Gastrocnemius medialis (tissue), 4 donors: ENCODE data around the gene FAM227A. TPM values are rescaled to one million over a fixed set of nuclear protein-coding genes. Genes with fewer than 3 reads are reported as not detected.
A peak's percentile ranks its signal among the peaks of the same experiment; 100 is the strongest.

Experiments used
- ATAC-seq, 2 donors: fragments of 150-250 bp; one replicate each; pipeline ENCODE4 v1.9.1; 2016
- DNase-seq, 2 donors: peaks; one replicate each; pipeline ENCODE4 v3.0.0-alpha.2; 2019
- H3K27ac ChIP-seq, 4 donors: fragments of 200-600 bp; sonication (generic); 1 replicate in 1 of 4; 2 replicates in 3 of 4; pipeline ENCODE4 v1.5.1; 2016 to 2018; ENCODE audit warnings: mild to moderate bottlenecking in 2 of 4, moderate library complexity in 1 of 4
- H3K27me3 ChIP-seq, 3 donors: fragments of 200-600 bp; sonication (generic) in 2 of 3; 1 replicate in 1 of 3; 2 replicates in 2 of 3; pipeline versions ENCODE4 v1.5.1 to v1.6.0; 2016 to 2019; ENCODE audit warnings: mild to moderate bottlenecking in 1 of 3, moderate library complexity in 1 of 3
- H3K36me3 ChIP-seq, 2 donors: fragments of 200-600 bp; sonication (generic) in 1 of 2; one replicate each; pipeline ENCODE4 v1.5.1; 2017 to 2018
- H3K4me1 ChIP-seq, 2 donors: fragments of 200-600 bp; sonication (generic) in 1 of 2; one replicate each; pipeline ENCODE4 v1.5.1; 2016 to 2017; ENCODE audit warnings: mild to moderate bottlenecking in 2 of 2
- H3K4me3 ChIP-seq, 4 donors: fragments of 200-600 bp; sonication (generic) in 3 of 4; 1 replicate in 1 of 4; 2 replicates in 3 of 4; pipeline ENCODE4 v1.5.1; 2016 to 2019; ENCODE audit warnings: mild to moderate bottlenecking in 2 of 4
- H3K9me3 ChIP-seq, 3 donors: fragments of 200-600 bp; sonication (generic) in 2 of 3; 1 replicate in 1 of 3; 2 replicates in 2 of 3; pipeline ENCODE4 v1.5.1; 2016 to 2019
- POLR2A ChIP-seq, 2 donors: fragments of 450-650 bp; IDR thresholded peaks; one replicate each; pipeline ENCODE4 v1.6.1; 2017; ENCODE audit warnings: antibody characterized with exemption in 2 of 2, mild to moderate bottlenecking in 2 of 2, moderate library complexity in 2 of 2
- in situ Hi-C, 4 donors: fragments of 200-750 bp; cut with MboI; loops; one replicate each; pipeline versions ENCODE4 v1.15.0 to v1.8.0; 2017; ENCODE audit warnings: low sequenced_read_pairs in 4 of 4
- intact Hi-C: fragments of 100-400 bp; cut with DNase I; formaldehyde crosslinking; loops from one replicate; pipeline ENCODE4 v1.15.1; 2023; ENCODE audit warnings: low total_unique reads
- total RNA-seq, 4 donors: library from RNA; depleted of rRNA; stranded (reverse); fragments of >200 nt; gene quantifications; one replicate each; pipeline versions ENCODE4 v1.1.0 to v1.2.3, GENCODE V29; 2016
- TF ChIP-seq, protein P1 (sequence below), 5 experiments: fragments of 450-650 bp in 3 of 5; fragments of 200-600 bp in 2 of 5; sonication (generic) in 2 of 5; IDR thresholded peaks in 4 of 5; conservative IDR thresholded peaks in 1 of 5; 1 replicate in 4 of 5; 2 replicates in 1 of 5; pipeline ENCODE4 v1.5.1; 2016 to 2019; ENCODE audit warnings: antibody characterized with exemption in 5 of 5, mild to moderate bottlenecking in 3 of 5, moderate library complexity in 3 of 5

FAM227A gene
- total RNA-seq, 4 donors from 2014 or later = 0.02 TPM; not detected in 3

DNA sequence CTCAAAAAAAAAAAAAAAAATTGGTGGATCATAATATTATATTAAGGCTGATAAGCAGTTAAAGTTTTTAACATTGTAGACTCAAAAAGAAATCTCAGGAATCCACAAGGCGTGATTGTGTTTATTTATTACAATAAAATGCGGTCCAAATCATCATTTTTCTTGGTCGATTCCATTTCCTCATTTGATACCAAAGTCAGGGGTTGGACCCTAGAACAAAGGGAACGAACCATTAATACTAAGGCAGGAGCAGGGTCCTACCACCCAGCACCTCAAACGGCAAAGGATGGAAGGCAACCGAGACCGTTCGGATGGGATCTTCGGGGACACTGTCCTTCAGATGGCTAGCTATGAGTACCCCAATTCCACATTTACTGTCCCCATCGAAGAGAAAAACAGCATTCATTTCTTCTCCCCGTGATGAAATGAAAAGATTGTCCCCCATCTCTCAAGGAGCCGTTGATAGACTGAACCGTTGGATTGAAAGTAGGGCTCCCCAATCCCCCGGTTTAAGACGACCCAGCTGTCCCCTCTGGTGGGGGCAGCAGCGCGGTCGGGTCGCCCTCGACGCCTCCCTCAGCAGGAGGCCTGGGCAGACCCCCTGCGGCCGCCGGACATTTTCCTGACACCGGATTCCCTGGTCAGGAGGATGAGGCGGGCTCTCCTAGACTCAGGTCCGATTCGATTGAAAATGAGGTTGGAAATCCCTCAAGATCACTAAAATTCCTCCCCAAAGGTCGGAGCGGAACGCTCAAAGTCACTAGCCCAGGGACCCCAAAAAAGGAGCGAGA is 86.8 kb downstream of the FAM227A start:
- in situ Hi-C loops (loop anchor here in 1 of 4 donors (25.0 kb wide), 1 partner anchor 507 kb away; the partner anchor contains the start of gene PICK1), intact Hi-C loops (no loop called here)
- Histone ChIP-seq H3K36me3 (no peaks in the 10 kb centered on the region), H3K9me3 (no peaks in the 10 kb centered on the region), H3K27me3 (no peaks in the 10 kb centered on the region), H3K4me1 (peaks cover 10 to 15% of the 10 kb centered on the region in 2 donors), H3K27ac (peak overlapping the region; percentile 79 to 81 (median 80)), H3K4me3 (peak overlapping the region; percentile 68 to 79 (median 69))
- DNase-seq (no peak), ATAC-seq (peak in 1 of 2 donors; percentile 3)
- TF ChIP-seq, protein P1, sequence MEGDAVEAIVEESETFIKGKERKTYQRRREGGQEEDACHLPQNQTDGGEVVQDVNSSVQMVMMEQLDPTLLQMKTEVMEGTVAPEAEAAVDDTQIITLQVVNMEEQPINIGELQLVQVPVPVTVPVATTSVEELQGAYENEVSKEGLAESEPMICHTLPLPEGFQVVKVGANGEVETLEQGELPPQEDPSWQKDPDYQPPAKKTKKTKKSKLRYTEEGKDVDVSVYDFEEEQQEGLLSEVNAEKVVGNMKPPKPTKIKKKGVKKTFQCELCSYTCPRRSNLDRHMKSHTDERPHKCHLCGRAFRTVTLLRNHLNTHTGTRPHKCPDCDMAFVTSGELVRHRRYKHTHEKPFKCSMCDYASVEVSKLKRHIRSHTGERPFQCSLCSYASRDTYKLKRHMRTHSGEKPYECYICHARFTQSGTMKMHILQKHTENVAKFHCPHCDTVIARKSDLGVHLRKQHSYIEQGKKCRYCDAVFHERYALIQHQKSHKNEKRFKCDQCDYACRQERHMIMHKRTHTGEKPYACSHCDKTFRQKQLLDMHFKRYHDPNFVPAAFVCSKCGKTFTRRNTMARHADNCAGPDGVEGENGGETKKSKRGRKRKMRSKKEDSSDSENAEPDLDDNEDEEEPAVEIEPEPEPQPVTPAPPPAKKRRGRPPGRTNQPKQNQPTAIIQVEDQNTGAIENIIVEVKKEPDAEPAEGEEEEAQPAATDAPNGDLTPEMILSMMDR (IDR thresholded peaks at IDR 0.05 in 4 of 5, conservative IDR thresholded peaks at IDR 0.05 in 1 of 5) = no peak
- no peak for TF ChIP-seq POLR2A (IDR thresholded peaks at IDR 0.05)

DNA sequence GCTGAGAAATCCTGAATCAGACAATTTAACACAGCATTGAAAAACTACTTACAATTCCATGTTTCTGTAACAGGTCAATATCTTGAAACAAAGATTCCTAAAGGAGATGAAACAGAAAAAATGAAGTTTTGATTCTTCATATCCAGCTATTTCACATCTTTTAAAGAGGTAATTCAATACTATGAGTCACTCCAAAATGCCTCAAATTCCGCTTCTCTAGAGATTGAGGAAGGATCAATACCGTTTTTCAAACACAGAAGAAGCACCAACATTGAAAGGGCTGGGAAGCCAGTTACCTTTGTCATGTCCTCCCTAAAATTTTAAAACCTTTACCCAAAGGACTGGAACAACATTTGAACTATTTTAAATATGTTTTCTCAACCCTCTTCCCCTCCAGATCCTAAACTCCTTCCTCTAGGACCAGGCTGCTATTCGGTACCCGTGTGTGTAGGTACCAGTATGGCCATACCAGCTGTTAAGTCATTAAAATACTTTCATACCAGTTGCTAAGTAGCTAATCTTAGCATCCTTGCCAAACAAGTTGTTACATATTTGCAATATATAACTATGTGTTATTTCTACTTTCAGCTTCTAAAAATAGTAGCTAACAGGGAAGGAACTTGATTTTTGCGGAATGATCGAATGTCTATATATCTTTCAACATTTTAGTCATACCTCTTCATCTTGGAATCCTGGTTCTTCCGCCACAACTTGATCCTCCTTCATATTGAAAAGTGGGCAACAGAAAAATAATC is 88.5 kb downstream of the FAM227A start:
- DNase-seq (no peak), ATAC-seq (no peak)
- no peaks in the 10 kb centered on the region for H3K9me3 ChIP-seq
- peak overlapping the region in 1 of 4 donors; percentile 33 for H3K27ac ChIP-seq
- in situ Hi-C loops (loop anchor here in 1 of 4 donors (25.0 kb wide), 1 partner anchor 505 kb away; the partner anchor contains the start of gene PICK1), intact Hi-C loops (no loop called here)
- H3K36me3 ChIP-seq = no peaks in the 10 kb centered on the region
- H3K4me3 ChIP-seq = no peak overlapping the region
- H3K4me1 ChIP-seq = peaks cover 10 to 15% of the 10 kb centered on the region in 2 donors
- no peaks in the 10 kb centered on the region for H3K27me3 ChIP-seq
- TF ChIP-seq, protein P1 (IDR thresholded peaks at IDR 0.05 in 4 of 5, conservative IDR thresholded peaks at IDR 0.05 in 1 of 5) = no peak
- TF ChIP-seq POLR2A (IDR thresholded peaks at IDR 0.05) = no peak

DNA sequence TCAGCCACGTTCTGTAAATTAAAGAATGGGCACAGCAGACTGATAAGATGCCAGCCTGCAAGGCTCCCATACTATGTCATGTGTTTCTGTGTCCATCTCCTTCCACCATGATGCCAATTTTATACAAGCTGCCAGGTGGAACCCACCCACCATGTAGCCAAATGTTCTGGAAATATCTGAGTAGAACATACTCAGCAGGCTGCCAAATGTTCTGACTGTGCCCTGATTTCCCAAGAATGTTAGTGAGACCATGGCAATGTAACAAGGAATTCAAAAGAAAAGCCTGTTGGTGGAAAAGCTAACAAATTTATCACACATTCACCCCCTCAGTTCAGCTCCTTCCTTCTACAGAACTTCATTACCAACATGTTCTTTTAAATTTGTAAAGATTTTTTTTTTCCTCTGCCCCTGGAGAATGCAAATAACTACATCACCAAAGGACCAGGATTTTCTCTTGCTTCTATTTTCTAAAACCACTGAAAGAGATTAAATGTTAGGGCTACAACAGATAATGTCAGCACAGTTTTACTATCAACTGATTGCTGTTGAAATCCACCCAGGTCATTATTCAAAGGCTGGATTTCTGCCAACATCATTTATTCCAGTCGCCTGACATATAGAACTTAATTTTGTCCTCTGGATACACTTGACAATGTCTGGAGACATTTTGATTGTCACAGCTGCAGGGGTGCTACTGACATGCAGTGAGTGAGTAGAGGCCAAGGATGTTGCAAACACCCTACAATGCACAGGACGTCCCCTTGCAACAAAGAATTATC is 89.3 kb downstream of the FAM227A start:
- H3K36me3 ChIP-seq = no peaks in the 10 kb centered on the region
- H3K4me3 ChIP-seq = no peak overlapping the region
- in situ Hi-C loops = loop anchor here in 1 of 4 donors (25.0 kb wide), 1 partner anchor 505 kb away; the partner anchor contains the start of gene PICK1
- peaks cover 10 to 15% of the 10 kb centered on the region in 2 donors for H3K4me1 ChIP-seq
- ATAC-seq (no peak), DNase-seq (no peak)
- intact Hi-C loops = no loop called here
- no peaks in the 10 kb centered on the region for H3K27me3 ChIP-seq
- H3K9me3 ChIP-seq = no peaks in the 10 kb centered on the region
- no peak overlapping the region for H3K27ac ChIP-seq
- TF ChIP-seq POLR2A (IDR thresholded peaks at IDR 0.05) = no peak
- TF ChIP-seq, protein P1 (IDR thresholded peaks at IDR 0.05 in 4 of 5, conservative IDR thresholded peaks at IDR 0.05 in 1 of 5) = no peak

DNA sequence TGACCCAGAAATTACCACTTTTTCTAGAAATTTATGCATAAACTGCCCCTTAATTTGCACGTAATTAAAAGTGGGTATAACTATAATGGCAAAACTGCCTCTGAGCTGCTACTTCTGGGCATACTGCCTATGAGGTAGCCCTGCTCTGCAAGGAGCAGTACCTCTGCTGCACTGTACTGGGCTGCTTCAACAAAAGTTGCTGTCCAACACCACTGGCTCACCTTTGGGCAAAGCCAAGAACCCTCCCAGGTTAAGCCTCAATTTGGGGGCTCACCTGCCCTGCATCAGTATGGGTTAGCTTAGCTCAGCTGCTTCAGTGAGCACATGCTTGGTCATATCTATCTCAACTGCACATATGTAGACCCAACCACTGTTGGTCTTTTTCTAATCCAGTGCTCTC is 90.8 kb downstream of the FAM227A start:
- Histone ChIP-seq H3K4me3 (no peak overlapping the region), H3K27ac (no peak overlapping the region), H3K9me3 (no peaks in the 10 kb centered on the region), H3K4me1 (peaks cover 0 to 6% of the 10 kb centered on the region in 2 donors), H3K36me3 (no peaks in the 10 kb centered on the region), H3K27me3 (no peaks in the 10 kb centered on the region)
- no peak for DNase-seq
- ATAC-seq = no peak
- intact Hi-C loops = no loop called here
- TF ChIP-seq, protein P1 (IDR thresholded peaks at IDR 0.05 in 4 of 5, conservative IDR thresholded peaks at IDR 0.05 in 1 of 5) = no peak
- in situ Hi-C loops = loop anchor here in 1 of 4 donors (25.0 kb wide), 1 partner anchor 503 kb away; the partner anchor contains the start of gene PICK1
